HG03025 (cell line): Measurements from ENCODE around the gene CAPN11.
"Not testable (repeated sequence)": the region's sequence is repeated elsewhere in the genome, so short reads cannot be mapped to it uniquely, and the experiment has no call there.

Experiments used
- ATAC-seq: cut with Tn5 transposase; IDR thresholded peaks from one replicate; pipeline ENCODE4 v1.9.1; 2021; ENCODE audit warnings: mild to moderate bottlenecking, moderate library complexity; ENCODE audit not compliant: unreplicated experiment, low FRiP score

The CAPN11 gene

DNA sequence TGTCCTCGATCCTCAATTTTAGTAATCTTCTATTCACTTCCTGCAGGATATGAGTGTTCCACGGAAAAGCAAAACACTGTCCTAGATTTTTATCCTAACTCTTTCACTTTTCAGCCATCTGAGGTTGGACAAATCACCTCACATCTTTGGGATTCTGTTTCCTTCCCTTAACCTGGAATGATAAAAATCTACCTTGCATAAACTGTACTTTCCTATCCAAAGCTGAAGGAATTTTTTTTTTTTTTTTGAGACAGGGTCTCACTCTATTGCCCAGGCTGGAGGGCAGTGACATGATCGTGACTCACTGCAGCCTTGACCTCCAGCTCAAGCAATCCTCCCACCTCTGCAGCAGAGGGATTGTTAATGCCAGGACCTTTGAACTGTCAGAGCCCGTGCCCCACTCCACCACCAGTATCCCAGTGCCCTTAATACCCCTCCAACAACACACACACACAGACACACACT lies 20.5 kb downstream of the CAPN11 start:
- ATAC-seq = no peak

DNA sequence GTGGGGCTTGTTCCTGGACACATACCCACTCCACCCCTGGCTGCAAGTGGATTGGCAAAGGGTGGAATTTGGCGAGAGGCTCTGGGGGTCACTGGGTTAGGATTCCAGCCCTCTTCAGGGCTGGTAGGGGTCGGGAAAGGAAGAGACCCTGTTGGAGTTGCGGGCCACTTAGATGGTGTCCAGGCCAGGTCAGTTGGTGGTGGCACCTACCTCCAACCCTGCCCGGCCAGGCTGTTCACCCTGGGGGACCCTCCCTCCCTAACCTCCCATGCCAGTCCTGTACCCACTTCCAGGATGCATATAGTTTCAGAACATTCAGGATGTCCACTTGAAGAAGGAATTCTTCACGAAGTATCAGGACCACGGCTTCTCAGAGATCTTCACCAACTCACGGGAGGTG lies 21.0 kb downstream of the CAPN11 start:
- no peak for ATAC-seq

DNA sequence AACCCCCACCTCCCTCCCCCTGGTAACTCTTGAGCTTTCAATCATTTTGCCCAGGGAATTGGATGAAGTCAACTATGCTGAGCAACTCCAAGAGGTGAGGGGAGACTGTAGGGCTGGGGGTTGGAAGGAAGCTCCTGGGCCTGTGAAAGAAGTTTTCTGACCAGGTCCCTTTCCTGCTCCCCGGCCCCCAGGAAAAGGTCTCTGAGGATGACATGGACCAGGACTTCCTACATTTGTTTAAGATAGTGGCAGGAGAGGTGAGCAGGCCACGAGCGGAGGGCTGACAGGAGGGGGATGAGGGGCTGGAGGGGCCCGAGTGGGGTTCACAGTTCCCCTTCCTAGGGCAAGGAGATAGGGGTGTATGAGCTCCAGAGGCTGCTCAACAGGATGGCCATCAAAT lies 21.8 kb downstream of the CAPN11 start:
- no peak for ATAC-seq

DNA sequence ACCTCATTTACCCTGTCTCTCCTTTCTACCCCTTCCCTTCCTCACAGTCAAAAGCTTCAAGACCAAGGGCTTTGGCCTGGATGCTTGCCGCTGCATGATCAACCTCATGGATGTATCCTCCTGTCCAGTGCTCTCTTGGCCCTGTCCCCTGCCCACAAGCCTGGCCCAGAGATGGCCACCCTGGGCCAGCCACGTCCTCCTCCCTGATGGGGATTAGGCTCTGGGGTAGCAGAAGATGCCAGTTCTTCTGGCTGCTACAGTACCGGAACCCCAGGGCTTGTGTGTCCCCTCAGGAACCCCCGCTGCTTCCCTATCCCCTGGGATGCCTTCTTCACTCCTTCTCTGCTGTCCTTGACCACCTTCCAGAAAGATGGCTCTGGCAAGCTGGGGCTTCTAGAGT lies 22.3 kb downstream of the CAPN11 start:
- ATAC-seq = no peak

DNA sequence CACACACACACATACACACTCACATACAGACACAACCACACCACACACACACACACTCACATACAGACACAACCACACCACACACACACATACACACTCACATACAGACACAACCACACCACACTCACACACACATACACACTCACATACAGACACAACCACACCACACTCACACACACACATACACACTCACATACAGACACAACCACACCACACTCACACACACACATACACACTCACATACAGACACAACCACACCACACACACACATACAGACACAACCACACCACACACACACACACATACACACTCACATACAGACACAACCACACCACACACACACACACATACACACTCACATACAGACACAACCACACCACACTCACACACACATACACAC lies 23.2 kb downstream of the CAPN11 start:
- not testable (repeated sequence) for ATAC-seq

DNA sequence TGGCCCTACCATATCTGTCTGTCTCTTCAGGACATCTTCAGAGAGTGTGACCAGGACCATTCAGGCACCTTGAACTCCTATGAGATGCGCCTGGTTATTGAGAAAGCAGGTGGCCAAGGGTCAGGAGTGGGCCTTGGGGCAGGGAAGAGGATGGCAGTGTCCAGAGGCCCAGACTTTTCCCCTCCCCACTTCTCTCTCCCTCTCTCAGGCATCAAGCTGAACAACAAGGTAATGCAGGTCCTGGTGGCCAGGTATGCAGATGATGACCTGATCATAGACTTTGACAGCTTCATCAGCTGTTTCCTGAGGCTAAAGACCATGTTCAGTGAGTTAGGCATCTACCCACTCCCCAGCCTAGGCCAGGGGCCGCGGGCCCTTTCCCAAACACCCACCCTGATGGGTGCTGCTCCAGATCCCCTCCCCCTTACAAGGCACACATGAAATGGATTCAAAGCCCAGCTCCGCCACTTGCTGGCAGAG lies 24.3 kb downstream of the CAPN11 start:
- no peak for ATAC-seq

DNA sequence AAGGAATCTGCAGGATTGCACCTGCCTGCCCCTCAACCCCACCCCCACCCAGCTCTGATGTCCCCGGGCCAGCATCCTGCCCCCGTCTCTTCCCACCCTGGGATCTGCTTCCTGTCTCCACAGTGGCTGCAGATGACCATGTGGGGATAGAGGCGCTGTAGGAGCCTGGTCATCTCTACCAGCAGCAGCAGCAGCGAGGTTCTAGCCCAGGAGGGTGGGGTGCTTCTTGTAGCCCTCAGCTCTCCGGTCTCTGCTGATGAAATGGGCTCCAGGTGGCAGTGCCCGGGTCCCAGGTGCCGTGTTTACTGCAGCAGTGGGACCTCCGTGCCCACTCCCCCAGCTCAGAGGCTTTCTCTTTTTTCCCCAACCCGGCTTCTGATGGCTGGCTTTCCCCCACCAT lies 25.2 kb downstream of the CAPN11 start:
- no peak for ATAC-seq

DNA sequence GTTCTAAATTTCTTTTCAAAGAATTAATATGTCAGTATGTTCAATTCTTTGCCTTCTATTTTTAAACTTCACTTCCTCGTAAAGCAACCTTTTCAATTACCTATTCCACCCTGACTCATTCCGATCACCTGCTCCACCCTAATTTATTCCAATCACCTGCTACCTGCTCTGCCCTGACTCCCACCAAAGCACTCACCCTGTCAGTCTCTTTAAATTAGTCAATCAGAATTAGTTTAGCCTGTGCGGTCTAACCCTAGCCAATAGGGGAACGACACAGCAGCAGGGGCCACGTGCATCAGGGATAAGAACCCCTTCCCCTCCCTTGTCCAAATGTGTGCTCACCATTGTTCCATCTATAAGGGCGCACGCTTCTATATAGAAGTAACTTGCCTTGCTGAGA lies 26.7 kb downstream of the CAPN11 start:
- ATAC-seq = not testable (repeated sequence)

DNA sequence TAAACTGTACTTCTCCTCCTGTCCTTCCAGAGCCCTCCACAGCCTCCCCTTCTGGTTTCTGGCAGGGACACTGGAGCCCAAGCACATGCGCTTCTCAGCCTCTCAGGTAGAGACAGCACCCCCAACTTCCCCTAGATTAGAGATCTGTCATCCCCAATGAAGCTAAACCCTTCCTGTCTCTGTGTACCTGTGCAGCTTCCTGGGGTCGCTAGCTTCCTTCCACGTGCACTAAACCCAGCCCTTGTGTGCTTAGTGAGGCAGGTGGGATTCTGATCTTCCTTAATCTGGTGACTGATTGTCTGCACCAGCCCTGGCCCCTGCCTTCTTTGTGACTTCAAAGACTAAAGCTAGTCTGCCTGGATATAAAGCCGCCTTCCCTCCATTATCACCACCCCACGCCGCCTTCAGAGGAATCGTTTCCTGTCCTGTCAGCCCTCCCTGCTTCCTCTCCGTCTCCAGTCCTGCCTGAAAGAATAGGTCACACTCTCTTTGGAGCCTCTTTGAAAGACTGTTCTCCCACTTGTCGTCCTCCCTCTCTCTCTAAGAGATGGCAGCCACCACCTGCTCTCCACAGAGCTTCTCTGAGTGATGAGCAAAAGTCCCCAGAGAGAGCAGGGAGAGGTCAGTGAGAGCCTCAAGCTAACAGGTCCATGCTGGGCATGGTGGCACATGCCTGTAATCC lies 27.5 kb downstream of the CAPN11 start:
- ATAC-seq = no peak

DNA sequence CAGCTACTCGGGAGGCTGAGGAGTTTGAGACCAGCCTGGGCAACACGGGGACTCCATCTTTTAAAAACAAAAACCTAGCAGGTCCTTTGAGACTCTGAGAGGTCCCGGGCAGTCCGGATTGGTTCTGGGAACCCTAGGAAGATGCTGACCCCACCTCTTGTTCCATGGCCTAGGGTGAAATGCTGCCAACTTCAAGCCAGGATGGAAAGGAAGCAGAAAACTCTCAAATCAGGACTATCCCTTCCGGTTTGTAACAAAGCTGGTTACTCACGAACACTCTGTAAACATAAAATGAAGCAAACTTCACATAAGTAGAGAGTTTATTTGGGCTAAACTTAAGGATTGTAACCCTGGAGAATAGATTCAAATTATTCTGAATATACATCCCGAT lies 28.0 kb downstream of the CAPN11 start:
- no peak for ATAC-seq

DNA sequence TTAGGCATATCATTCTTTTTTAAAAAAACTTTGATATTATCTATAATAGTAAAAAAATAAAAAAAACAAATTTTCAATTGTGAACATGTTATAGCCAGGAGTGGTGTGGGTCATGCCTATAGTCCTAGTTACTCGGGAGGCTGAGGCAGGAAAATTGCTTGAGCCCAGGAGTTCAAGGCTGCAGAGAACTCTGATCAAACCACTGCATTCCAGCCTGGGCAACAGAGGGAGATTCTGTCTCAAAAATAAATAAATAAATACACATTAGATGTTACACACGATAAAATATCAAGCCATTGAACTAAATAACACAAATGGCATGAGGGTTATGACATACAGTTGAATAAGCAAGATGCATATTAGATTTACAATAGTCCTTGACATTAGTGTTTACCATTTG lies 30.2 kb downstream of the CAPN11 start:
- no peak for ATAC-seq

DNA sequence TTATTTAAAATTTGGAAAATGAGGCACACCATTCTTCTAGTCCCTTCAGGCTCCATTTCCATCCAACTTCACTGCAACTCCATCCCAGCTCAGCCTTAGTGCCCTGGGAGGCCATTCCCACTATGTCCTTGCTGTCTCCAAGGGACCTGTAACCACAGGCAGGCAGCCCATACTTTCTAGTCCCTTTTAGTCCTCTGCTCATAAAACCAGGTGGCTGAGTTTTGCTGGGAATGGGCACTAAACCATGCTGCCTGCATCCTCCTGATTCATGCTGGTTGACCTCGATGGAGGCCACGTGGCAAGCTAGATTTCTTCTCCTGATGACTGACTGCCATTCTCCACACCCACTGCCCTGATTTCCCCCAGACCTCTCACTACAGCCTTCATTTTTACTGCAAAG lies 30.6 kb downstream of the CAPN11 start:
- no peak for ATAC-seq

DNA sequence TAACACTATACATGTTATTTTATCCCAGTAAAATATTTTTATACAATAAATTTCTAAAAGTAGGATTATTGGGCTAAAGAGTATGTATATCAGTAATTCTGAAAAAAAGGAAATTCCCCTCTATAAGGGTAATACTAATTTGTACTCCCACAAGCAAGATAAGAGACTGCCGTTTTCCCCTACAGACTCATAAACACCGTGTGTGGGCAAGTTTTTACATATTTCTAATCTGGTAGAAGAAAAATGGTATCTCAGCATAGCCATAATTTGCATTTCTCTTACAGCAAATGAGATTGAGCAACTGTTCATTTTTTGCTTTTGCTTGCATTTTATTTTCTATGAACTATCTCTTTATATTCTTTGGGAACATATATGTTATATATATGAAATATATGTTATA lies 32.1 kb downstream of the CAPN11 start:
- no peak for ATAC-seq

DNA sequence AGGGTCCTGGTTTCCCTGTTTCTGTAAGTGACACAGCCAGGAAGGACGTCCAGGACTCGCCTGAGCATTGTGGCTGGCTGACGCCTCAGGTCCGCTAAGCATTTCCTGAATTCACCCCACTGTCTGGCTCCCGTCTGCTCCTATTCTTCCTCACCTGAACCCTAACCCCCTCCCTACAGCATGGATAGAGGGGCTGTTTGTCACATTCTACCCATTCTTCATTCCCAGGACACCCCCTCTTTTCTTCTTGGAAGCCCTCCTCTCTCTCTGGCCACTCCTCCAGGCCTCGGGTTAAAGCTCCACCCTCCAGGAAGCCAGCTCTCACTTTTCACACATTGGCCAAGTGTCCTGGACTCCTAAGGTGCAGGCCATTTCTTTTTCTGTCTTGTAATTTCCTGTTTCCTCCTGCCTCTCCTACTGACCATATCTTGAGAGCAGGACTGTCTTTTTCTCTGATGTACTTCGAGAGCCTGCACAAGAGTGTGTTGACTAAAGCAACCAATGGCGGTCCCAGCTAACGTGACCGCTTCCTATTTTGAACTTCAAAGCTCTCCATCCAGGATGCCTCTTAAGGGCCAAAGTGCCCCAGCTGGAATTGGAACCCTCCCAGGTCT lies 33.9 kb downstream of the CAPN11 start:
- ATAC-seq = no peak

DNA sequence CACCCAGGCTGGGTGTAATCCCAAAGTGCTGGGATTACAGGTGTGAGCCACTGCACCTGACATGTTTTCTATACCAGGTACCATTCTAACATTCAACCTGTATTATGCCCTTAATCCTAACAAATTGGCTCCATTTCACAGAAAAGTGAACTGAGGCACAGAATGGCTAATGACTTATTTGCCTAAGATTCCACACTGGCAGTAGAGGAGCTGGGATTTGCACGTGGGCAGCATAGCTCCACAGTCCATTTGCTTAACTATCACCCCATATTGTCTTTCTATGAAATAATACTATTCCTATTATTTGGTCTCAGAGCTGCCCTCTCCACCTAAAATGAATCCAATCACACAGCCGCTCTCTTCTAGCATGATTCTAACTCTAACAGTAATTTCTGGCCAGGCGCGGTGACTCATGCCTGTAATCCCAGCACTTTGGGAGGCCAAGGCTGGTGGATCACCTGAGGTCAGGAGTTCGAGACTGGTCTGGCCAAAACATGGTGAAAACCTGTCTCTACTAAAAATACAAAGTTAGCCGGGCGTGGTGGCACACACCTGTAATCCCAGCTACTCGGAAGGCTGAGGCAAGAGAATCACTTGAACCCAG lies 34.8 kb downstream of the CAPN11 start:
- ATAC-seq = no peak

DNA sequence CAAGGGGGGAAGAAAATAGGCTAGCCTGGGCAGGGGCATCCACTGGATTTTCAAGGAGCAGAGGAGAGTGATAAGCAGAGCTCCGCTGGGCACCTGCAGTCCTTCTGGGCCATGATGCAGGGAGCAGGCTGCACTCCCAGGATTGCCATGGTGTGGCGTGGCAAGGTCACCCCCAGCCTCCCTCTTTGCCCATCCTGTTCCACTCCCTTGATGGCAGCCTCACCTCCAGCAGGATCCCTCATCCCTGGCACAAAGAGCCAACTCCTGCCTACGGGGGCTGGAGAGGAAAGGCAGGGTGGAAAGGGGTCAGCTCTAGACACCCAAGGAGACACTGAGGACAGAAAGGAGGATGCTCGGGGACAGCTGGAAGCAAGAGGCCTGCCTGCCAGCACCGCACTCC lies 35.7 kb downstream of the CAPN11 start:
- no peak for ATAC-seq

DNA sequence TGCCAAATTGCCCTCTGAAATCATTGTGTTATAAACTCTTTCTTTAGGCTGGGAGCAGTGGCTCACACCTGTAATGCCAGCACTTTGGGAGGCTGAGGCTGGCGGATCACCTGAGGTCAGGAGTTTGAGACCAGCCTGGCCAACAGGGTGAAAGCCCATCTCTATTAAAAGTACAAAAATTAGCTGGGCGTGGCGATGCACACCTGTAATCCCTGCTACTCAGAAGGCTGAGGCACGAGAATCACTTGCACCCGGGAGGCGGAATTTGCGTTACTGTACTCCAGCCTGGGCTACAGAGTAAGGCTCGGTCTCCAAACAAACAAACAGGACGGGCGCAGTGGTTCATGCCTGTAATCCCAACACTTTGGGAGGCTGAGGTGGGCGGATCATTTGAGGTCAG lies 37.7 kb downstream of the CAPN11 start:
- not testable (repeated sequence) for ATAC-seq

DNA sequence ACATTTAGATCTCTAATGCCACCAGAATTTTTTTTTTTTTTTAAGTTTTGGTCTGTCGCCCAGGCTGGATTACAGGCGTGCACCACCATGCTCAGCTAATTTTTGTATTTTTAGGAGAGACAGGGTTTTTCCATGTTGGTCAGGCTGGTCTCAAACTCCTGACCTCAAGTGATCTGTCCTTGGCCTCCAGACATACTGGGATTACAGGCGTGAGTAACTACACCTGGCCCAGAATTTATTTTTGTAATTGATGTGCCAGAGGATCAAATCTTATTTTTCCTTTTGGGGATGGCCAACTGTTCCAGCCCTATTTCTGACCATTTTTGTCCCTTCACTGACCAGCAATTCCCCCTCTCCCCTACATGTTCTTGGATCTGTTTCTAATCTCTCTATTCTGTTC lies 40.1 kb downstream of the CAPN11 start:
- ATAC-seq = no peak

DNA sequence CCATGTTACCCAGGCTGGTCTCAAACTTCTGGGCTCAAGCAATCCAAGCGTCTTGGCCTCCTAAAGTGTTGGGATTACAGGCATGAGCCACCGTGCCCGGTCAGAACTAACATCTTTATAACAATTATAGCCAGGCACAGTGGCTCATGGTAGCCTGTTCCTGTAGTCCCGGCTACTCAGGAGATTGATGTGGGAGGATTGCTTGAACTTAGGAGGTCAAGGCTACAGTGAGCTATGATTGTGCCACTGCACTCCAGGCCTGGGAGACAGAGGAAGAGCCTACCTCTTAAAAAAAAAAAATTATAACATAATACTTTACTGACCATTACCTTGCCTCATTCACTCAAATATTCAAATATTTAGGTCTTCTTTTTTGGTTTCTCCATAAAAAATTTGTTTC lies 41.3 kb downstream of the CAPN11 start:
- ATAC-seq = no peak

DNA sequence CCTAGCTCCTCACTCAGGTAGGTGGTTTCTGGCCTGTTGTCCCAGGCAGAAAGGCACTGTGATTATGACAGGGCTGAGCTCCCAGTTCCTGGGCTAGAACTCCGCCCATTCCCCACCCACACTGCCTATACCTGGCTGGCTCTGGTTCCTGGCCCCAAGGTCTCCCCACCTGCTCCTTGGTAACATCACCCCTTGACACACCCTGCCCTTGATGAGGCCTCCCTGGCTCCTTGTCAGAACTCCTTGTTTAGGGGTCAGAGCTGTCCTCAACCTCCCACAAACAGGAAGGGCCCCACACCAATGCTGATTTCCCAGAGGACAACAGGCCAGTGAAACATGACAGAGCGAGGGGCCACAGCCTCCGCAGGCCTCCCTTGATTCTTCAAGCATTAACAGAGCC lies 42.6 kb downstream of the CAPN11 start:
- no peak for ATAC-seq

DNA sequence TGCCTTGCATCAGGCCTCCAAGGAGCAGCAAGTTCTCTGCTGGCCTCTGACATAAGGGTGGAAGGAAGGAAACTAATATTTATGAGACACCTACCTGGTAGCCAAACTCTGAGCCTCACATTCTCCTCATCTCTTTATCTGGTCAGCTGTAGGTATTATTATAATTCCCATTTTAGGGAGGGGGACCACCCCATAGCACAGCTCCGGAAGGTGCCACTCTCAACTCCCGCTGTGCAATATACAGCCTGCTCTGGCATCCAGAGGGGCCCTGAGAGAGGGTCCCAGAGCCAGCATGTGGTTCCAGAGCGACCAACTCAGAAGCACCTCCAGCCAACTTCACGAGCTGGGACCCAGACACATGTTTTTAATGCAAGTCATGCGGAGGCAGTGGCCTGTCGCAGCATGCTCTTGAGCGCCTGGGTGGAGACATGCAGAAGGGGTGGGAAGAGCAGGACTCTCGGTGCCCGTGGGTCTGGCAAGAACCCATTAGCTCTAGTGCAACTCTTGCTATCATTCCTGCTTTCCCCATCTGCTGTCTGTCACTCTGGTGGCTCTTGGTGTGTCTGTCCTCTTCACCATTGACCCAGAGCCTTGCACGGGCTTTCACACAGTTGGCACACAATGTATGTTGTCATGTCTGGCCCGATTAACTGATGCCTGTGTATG lies 43.2 kb downstream of the CAPN11 start:
- ATAC-seq = no peak
